Stimulated activated CD4-positive, alpha-beta T cell treated with anti-CD3 and anti-CD28 coated beads, TNF-alpha, amount 100 ng/mL, for 4 hours (primary cell): ENCODE results near the gene NME3.

Experiments
- DNase-seq, 3 experiments: peaks; one replicate each; pipeline ENCODE4 v3.0.0-alpha.2; 2020; ENCODE audit warnings: low read depth in 3 of 3

Gene NME3

DNA sequence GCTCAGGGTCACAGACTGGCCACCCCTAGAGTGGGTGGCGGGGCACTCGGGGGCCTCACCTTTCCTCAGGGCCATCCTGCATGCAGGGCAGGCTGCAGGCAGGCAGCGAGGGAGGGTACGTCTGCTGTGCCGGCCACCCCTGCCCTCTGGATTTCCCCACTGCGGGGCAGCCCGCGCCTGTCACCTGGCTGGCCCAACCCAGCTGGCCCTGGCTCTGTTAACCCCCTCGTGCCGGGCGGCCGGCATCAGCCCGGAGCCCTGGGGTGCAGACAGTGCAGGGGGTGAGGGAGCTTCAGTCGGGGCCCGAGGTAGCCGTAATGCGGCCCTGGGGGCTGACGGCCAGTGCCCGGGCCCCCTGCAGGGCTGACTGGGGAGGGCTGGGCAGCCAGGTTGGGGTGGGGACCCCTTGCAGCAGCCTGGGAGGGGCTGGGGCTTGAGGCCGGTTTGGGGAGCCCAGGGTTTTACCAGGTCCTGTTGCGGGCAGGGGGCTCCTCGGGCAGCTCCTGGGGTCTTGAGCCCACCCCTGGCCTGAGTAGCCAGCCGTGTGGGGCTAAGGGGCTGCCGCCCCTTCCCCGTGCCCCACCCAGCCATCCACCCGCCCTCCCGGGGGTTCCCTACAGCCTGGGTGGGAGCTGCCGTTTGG is 22.4 kb upstream of the NME3 start, which contains the start of gene IGFALS:
IGFALS (minus strand) TSS at position 128 of the 643 bp plus-strand sequence; CDS start at position 75, 53 bp downstream.
- no peak for DNase-seq

- no peak for DNase-seq
These were observed 21.7 kb upstream of the NME3 start for GRCh38 chr16:1792836-1793577.

GRCh38 chr16:1791943-1792812 is 20.8 kb upstream of the NME3 start:
- no peak for DNase-seq

DNA sequence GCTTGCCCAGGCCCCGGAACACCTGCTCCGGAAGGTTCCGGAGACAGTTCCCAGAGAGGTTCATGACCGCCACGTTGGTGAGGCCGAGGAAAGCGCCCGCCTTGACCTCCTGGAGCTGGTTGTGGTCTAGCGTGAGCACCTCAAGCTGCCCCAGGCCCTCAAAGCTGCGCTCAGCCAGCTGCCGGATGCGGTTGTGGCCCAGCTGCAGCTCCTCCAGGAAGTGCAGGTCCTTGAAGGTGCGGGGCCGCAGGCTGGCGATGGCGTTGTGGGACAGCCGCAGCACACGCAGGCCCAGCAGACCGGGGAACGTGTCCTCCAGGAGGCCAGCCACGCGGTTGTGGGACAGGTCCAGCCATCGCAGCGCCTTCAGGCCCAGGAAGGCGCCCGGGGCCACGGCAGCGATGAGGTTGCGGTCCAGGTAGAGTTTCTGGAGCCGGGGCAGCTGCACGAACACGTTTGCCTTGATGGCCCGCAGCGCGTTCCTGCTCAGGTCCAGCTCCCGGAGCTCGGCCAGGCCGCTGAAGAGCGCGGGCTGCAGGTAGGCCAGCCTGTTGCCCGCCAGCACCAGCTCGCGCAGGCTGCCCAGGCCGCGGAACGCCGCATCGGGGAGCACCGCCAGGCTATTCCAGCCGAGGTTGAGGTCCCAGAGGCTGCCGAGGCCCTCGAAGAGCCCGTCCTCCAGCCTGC is 20.1 kb upstream of the NME3 start:
- DNase-seq = no peak

DNA sequence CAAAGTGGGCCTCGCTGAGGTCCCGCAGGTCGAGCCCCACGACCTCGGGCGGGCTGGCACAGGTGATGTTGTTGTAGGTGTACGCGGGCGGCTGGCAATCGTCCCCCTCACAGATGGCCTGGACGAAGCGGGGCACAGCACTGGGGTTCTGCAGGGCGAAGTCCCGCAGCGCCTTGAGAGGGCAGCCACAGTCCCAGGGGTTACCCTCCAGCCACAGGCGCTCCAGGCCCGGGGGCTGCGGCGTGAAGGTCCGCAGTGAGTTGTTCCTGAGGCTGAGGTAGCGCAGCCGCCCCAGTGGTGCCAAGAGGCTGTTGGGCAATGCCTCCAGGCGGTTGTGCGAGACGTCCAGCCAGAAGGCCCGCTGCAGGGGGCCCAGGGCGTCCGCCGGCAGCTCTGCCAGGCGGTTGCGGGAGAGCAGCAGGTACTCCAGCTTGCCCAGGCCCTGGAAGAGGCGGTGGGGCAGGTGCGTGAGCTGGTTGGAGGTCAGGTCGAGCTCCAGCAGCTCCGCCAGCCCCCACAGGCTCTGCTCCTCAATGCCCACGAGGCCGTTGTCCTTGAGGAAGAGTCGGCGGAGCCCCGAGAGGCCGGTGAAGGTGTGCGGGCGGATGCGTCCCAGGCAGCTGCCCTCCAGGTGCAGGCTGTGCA is 19.4 kb upstream of the NME3 start:
- DNase-seq = no peak

- DNase-seq = no peak
These were observed 18.9 kb upstream of the NME3 start for GRCh38 chr16:1790261-1790610.

DNA sequence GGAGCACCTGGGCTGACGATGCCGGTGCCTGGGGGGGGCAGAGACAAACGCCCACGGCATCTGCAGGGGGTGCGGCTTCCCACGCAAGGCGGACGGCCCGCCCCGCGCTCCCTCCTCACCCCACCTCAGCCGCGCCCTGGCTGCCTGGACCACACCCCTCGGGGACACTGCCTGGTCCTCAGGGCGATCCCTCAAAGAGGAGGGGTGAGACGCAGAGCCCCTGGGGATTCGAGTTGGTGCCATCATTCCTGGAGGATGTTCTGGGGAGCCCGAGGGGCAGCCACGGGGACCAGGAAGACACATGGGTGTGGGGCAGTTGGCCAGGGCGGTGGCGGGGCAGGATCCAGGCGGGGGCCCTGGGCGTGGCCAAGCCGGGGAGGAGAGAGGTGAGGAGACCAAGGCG is 18.3 kb upstream of the NME3 start:
- no peak for DNase-seq

GRCh38 chr16:1788708-1789100 is 17.4 kb upstream of the NME3 start:
- no peak for DNase-seq

DNA sequence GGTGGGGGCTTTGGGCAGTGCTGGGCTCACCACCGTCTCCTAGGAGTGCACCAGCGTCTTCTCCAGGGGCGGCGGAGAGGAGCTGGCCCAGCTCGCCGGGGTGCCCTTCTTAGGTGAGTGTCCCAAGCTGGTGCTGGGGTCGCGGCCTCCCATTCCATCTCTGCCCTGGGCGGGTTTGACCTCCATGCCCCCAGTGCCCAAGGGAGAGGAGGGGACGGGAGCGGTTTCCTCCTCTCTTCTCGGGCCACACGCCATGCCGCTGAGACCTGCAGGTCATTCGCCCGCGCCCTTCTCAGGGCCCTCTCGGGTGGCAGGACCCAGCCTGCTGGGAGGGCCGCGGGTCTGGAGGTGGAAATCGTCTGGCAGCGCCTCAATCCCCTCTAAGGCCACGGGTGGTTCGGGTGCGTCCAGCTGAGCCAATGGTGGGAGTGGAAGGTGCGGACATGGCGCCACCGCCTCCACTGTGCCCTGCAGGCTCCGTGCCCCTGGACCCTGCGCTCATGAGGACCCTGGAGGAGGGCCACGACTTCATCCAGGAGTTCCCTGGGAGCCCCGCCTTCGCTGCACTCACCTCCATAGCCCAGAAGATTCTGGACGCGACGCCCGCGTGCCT is 16.9 kb upstream of the NME3 start:
- DNase-seq = no peak

GRCh38 chr16:1787322-1788094 is 16.2 kb upstream of the NME3 start:
- no peak for DNase-seq

GRCh38 chr16:1787056-1787321 is 15.6 kb upstream of the NME3 start:
- DNase-seq = no peak

GRCh38 chr16:1786242-1787055 is 15.1 kb upstream of the NME3 start:
- DNase-seq = no peak

DNA sequence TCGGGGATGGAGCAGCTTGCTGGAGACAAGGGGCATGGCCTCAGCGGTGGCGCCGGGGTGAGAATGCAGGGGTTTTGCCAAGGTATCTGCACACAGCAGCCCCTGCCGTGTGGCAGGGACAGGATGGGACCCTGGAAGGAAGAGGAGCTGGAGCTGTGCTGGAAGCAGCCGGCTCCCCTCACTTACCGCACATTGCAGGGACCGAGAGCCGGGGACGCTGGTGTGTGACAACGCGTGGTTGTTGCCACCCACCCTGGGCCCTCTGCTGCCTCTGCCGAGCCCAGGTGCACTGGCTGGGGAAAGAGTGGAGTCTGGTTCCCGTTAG is 14.5 kb upstream of the NME3 start:
- no peak for DNase-seq

DNA sequence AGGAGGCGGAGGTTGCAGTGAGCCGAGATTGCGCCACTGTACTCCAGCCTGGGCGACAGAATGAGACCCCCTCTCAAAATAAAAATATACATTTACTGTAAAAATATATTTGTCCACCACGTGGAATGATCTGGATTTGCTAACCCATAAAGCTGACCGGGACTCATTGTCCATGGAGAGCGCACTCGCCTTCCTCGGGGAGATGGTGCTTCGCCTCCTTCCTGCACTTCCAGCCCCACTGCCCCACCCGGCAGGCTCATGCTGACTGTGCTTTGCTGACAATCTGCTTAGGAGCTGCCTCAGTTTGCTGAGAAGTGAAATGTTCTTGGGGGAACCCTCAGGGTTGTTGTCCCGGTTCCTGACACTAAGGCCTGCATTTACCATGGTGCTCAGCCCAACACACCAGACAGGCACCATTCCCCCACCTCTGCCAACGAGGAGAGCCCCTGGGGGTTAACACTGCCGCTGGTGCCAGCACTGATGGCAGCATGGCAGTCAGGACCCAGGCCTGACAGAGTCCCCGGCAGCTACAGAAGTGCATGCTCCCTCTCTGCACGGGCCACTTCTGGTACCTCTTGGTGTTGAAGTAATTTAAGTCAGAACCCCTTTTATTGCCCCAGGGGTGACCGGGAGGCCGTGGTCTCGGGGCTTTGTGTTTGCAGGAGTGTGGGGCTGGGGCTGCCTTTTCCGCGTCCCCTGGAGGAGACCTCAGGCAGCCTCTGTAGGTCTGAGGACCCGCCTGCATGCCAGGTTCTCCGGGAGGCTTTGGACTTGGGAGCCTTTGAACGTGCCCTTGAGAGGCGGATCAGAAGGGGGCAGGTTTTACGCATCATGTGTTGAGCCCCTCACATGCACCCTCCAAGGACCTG is 13.9 kb upstream of the NME3 start:
- no peak for DNase-seq

- peak; percentile 87 to 96 (median 92) for DNase-seq
These were observed 11.3 kb upstream of the NME3 start, which contains the start of the genes NUBP2 and SPSB3 for GRCh38 chr16:1782408-1783264. NUBP2 (plus strand) TSS chr16:1782960; CDS start chr16:1783021, 61 bp downstream. SPSB3 (minus strand) TSS chr16:1782571; CDS start chr16:1781483, 1,088 bp downstream.

DNA sequence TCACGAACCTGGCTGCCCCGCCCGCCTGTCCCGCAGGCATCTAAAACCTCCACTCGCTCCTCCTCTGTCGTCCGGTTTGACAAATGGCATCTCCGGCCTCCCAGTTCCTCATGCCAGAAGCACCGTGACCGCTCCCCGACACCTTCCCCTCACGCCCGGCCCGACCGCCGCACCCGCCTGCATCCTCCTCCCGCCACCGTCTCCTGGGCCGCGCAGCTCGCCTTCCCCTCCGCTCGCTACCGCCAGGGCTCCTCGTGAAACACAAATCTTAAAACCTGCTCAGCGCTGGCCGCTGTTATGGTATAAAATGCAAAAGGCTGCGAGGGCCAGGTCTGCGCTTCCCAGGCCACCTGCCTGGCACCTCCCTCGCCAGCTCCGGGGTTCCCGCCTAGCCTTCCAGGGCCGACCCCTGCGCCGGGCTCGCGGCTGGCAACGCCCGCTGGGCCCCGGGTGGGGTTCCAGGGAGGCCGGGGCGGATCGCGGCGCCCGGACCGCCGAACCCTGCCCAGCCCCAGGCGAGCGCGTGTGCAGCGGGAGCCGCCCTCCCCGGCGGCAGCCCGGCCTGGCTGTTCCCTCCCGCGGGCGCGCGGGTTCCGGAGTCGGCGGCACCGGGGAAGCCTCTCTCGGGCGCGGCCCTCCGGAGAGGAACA is 10.5 kb upstream of the NME3 start:
- no peak for DNase-seq

GRCh38 chr16:1781254-1781653 is 9.9 kb upstream of the NME3 start:
- no peak for DNase-seq
